DOHH2 (cell line): ENCODE data around the gene NDNF.

Source experiments
- CTCF ChIP-seq: fragments of 200-600 bp; sonication (generic); IDR thresholded peaks from one replicate; pipeline ENCODE4 v1.5.1; 2014; ENCODE audit warnings: antibody characterized with exemption, mild to moderate bottlenecking, low read depth, low read length; ENCODE audit not compliant: poor library complexity, severe bottlenecking
- EZH2phosphoT487 ChIP-seq: fragments of 200-600 bp; sonication (generic); IDR thresholded peaks from 2 replicates; pipeline ENCODE4 v1.6.1; 2017; ENCODE audit warnings: borderline replicate concordance, mild to moderate bottlenecking, antibody characterized with exemption, low read length, moderate library complexity, mixed read lengths

DNA sequence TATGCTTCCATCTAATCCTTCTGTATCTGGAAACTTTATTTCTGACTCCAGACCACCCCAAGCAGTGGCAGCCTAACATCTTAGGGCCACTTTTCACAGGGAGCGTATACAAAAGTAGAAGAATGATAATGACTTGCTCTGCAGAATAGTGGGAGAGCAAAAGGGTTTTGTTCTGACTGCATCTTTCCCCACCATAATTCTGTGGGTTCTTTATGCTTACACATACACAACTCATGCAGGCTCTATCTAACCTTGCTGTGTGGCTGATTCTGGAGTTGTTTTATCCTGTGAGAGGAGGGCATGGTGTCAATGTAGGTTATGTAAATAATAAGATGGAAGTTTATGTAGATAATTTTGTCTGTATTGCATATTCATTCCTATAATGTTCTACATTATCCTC is 42.4 kb upstream of the NDNF start:
- TF ChIP-seq CTCF (no peak), EZH2phosphoT487 (no peak)
